Sigmoid colon (tissue), 7 donors: Measurements from ENCODE around the gene ROBO1. TPM values are rescaled to one million over a fixed set of nuclear protein-coding genes. Genes with fewer than 3 reads are reported as not detected.
"Not testable (repeated sequence)": the region's sequence is repeated elsewhere in the genome, so short reads cannot be mapped to it uniquely, and the experiment has no call there.

Source experiments
- DNase-seq: peaks from one replicate; pipeline ENCODE4 v3.0.0-alpha.2; 2019
- H3K27ac ChIP-seq, 4 donors: fragments of 200-600 bp; sonication (generic); one replicate each; pipeline ENCODE4 v1.5.1; 2016 to 2019; ENCODE audit warnings: mild to moderate bottlenecking in 1 of 4
- H3K27me3 ChIP-seq, 3 donors: fragments of 200-600 bp; sonication (generic); one replicate each; pipeline ENCODE4 v1.5.1; 2019; ENCODE audit warnings: mild to moderate bottlenecking in 1 of 3
- H3K36me3 ChIP-seq, 4 donors: fragments of 200-600 bp; sonication (generic); one replicate each; pipeline ENCODE4 v1.5.1; 2016 to 2019
- H3K4me1 ChIP-seq, 4 donors: fragments of 200-600 bp; sonication (generic); one replicate each; pipeline ENCODE4 v1.5.1; 2017 to 2019
- H3K4me3 ChIP-seq, 4 donors: fragments of 200-600 bp; sonication (generic); one replicate each; pipeline ENCODE4 v1.5.1; 2017 to 2019; ENCODE audit warnings: mild to moderate bottlenecking in 2 of 4, moderate library complexity in 1 of 4
- H3K9me3 ChIP-seq, 4 donors: fragments of 200-600 bp in 3 of 4; sonication (generic) in 3 of 4; one replicate each; pipeline versions ENCODE4 v1.5.1 to v1.6.1; 2013 to 2019
- EP300 ChIP-seq, 4 donors: sonication (generic); formaldehyde crosslinking; IDR thresholded peaks; one replicate each; pipeline ENCODE4 v1.6.1; 2017; ENCODE audit warnings: antibody characterized with exemption in 4 of 4
- POLR2A ChIP-seq, 2 donors: fragments of 450-650 bp; IDR thresholded peaks; one replicate each; pipeline ENCODE4 v1.6.1; 2016; ENCODE audit warnings: antibody characterized with exemption in 2 of 2, mild to moderate bottlenecking in 2 of 2, moderate library complexity in 2 of 2
- POLR2AphosphoS5 ChIP-seq, 4 donors: sonication (generic); formaldehyde crosslinking; IDR thresholded peaks; one replicate each; pipeline ENCODE4 v1.6.1; 2017; ENCODE audit warnings: antibody characterized with exemption in 4 of 4
- WGBS, 2 donors: extraction: QIAGEN DNeasy Blood & Tissue Kit; methylation state at CpG; one replicate each; pipeline ENCODE4 v1.1.7; 2013; 5-methylcytosine and 5-hydroxymethylcytosine counted together
- intact Hi-C: fragments of 100-400 bp; cut with DNase I; formaldehyde crosslinking; loops from one replicate; pipeline ENCODE4 v1.15.1; 2023
- polyA plus RNA-seq, 3 donors: library from polyadenylated mRNA; stranded (reverse); fragments of 200-250 nt; gene quantifications; one replicate each; pipeline ENCODE4 v1.2.3, GENCODE V29; 2013
- total RNA-seq, 4 donors: library from RNA; depleted of rRNA; stranded (reverse); fragments of >200 nt; gene quantifications; one replicate each; pipeline ENCODE4 v1.1.0, GENCODE V29; 2016
- TF ChIP-seq, protein P1 (sequence below), 4 experiments: fragments of 450-650 bp in 3 of 4; fragments of 200-600 bp in 1 of 4; IDR thresholded peaks; one replicate each; pipeline ENCODE4 v1.5.1; 2016 to 2019; ENCODE audit warnings: antibody characterized with exemption in 4 of 4, mild to moderate bottlenecking in 3 of 4, moderate library complexity in 2 of 4
- donor health status: healthy with polysubstance abuse.
- donor health status: Bipolar disorder and iron deficiency.
- donor health status: healthy.

The ROBO1 gene
- total and polyA plus RNA-seq, 7 donors: 0.69 to 45.7 (median 32.4) TPM

DNA sequence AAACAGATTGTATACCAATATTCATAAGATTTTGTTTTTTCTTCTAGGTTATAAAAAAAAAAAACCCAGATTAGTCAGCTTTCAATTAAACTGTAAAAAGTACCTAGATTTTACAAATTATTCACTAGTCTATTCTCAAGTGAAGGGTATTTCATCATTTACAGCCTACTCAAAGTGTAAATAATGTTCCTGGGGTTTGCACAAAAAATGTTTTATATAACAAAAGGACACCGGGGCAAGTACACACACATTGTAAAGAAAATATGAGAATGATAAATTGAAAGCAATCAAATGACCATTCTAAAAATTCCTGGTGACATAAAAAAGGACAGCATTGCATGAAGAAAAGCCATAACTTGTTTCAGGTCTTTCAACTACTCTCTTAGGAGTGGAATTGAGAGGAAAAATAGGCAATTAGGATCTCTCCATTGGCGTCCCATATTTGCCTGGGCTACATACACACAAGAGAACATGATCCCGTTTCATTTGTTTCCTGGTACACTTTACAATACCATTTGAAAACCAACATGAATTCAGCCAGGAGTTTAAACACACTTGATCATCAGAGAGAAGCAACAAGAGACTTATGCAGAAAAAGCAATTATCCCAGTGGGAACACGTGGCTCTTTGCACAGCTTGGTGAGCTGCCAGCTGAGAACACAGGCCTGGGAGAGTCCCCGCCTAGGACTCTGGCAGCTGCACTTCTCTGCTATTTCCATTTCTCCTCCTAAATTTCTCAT lies 1039.2 kb downstream of the ROBO1 start:
- Histone ChIP-seq H3K27me3 (no peaks in the 10 kb centered on the region), H3K27ac (no peak overlapping the region), H3K4me1 (peaks cover 0 to 26% (median 19%) of the 10 kb centered on the region in 4 donors), H3K9me3 (no peaks in the 10 kb centered on the region), H3K36me3 (no peaks in the 10 kb centered on the region), H3K4me3 (no peak overlapping the region)
- no peak for TF ChIP-seq EP300 (IDR thresholded peaks at IDR 0.05)
- TF ChIP-seq, protein P1, sequence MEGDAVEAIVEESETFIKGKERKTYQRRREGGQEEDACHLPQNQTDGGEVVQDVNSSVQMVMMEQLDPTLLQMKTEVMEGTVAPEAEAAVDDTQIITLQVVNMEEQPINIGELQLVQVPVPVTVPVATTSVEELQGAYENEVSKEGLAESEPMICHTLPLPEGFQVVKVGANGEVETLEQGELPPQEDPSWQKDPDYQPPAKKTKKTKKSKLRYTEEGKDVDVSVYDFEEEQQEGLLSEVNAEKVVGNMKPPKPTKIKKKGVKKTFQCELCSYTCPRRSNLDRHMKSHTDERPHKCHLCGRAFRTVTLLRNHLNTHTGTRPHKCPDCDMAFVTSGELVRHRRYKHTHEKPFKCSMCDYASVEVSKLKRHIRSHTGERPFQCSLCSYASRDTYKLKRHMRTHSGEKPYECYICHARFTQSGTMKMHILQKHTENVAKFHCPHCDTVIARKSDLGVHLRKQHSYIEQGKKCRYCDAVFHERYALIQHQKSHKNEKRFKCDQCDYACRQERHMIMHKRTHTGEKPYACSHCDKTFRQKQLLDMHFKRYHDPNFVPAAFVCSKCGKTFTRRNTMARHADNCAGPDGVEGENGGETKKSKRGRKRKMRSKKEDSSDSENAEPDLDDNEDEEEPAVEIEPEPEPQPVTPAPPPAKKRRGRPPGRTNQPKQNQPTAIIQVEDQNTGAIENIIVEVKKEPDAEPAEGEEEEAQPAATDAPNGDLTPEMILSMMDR (IDR thresholded peaks at IDR 0.05): no peak
- no peak for TF ChIP-seq POLR2AphosphoS5 (IDR thresholded peaks at IDR 0.05)
- no peak for TF ChIP-seq POLR2A (IDR thresholded peaks at IDR 0.05)
- 14 to 56% methylated on average over 5 of the region's 5 CpGs for WGBS, 2 donors
- DNase-seq: peak; percentile 82
- intact Hi-C loops: no loop called here

DNA sequence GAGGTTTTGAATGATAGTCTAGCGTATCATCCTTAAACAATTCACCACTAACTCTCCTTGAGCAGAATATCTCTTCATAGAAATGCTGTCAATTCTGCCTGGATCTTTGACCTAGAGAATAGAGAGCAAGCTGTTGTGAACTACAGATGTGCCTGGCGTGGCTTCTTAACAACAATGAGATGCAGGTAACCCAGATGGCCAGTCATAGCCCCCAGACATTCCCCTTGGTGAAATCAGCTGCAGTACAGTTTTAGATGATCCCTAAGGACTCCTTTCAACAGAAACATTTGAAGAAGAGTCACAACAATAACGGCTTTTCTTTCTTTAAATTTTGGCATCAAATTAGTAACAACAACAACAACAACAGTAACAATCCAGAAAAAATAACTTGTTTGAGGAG lies 1041.3 kb downstream of the ROBO1 start:
- H3K27me3 ChIP-seq: no peaks in the 10 kb centered on the region
- H3K4me1 ChIP-seq: peaks cover 0 to 33% (median 19%) of the 10 kb centered on the region in 4 donors
- TF ChIP-seq, protein P1 (IDR thresholded peaks at IDR 0.05): no peak
- TF ChIP-seq POLR2A (IDR thresholded peaks at IDR 0.05) (no peak), EP300 (IDR thresholded peaks at IDR 0.05) (no peak), POLR2AphosphoS5 (IDR thresholded peaks at IDR 0.05) (no peak)
- H3K4me3 ChIP-seq: no peak overlapping the region
- intact Hi-C loops: no loop called here
- 81 to 87% methylated on average over 3 of the region's 3 CpGs for WGBS, 2 donors
- no peaks in the 10 kb centered on the region for H3K36me3 ChIP-seq
- no peak for DNase-seq
- no peaks in the 10 kb centered on the region for H3K9me3 ChIP-seq
- H3K27ac ChIP-seq: no peak overlapping the region

DNA sequence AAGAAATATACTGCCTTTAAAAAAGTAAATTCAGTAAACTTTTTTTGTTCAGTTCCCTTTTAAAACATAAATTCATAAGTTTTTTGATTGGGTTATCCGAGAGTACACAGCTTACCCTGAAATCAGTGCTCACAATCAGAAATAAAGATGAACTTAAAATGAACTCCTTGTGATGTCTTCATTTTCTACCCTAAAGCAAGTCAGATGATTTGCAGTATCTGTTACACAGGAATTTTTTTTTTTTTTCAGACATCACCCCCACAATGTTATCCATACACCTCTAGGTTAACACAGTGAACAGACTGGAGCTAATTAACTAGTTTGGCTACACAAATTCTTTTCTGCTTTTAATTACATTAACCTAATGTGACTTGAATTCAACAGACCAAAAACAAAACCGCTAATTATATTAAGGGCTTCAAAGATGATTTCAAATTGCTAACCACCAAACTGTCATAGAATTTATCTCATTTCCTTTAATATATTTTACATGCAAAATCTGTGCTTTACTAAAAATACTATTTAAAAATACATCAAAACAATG lies 1042.0 kb downstream of the ROBO1 start:
- Histone ChIP-seq H3K36me3 (no peaks in the 10 kb centered on the region), H3K9me3 (no peaks in the 10 kb centered on the region), H3K27me3 (no peaks in the 10 kb centered on the region), H3K27ac (no peak overlapping the region), H3K4me3 (no peak overlapping the region), H3K4me1 (peaks cover 0 to 33% (median 19%) of the 10 kb centered on the region in 4 donors)
- intact Hi-C loops: no loop called here
- 90 to 92% methylated on average over 2 of the region's 2 CpGs for WGBS, 2 donors
- TF ChIP-seq EP300 (IDR thresholded peaks at IDR 0.05) (no peak), POLR2A (IDR thresholded peaks at IDR 0.05) (no peak), POLR2AphosphoS5 (IDR thresholded peaks at IDR 0.05) (no peak)
- TF ChIP-seq, protein P1 (IDR thresholded peaks at IDR 0.05): no peak
- no peak for DNase-seq

DNA sequence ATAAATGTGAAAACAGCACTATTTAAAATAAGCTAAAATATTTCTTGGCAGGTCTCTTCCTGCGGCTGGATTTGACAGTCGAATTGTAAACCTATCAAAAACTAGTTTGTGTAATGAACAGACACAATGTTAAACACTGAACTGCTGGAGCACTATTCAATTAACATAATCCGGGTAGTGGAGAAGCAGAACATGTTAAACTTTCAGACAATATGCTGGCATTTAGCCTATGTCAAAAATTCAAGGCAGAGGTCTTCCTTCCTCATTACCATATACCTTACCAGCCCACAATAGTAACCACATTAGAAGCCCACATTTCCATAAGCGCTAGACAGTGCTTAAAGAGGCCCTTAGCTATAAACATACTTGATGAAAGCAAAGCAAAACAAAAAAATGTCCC lies 1042.9 kb downstream of the ROBO1 start:
- WGBS, 2 donors: 57 to 61% methylated on average over 4 of the region's 4 CpGs
- Histone ChIP-seq H3K27ac (no peak overlapping the region), H3K27me3 (no peaks in the 10 kb centered on the region), H3K9me3 (no peaks in the 10 kb centered on the region), H3K4me3 (no peak overlapping the region), H3K36me3 (no peaks in the 10 kb centered on the region), H3K4me1 (peaks cover 0 to 33% (median 19%) of the 10 kb centered on the region in 4 donors)
- no peak for DNase-seq
- TF ChIP-seq POLR2A (IDR thresholded peaks at IDR 0.05): no peak
- TF ChIP-seq POLR2AphosphoS5 (IDR thresholded peaks at IDR 0.05): peak in 1 of 4 donors; percentile 40
- intact Hi-C loops: no loop called here

DNA sequence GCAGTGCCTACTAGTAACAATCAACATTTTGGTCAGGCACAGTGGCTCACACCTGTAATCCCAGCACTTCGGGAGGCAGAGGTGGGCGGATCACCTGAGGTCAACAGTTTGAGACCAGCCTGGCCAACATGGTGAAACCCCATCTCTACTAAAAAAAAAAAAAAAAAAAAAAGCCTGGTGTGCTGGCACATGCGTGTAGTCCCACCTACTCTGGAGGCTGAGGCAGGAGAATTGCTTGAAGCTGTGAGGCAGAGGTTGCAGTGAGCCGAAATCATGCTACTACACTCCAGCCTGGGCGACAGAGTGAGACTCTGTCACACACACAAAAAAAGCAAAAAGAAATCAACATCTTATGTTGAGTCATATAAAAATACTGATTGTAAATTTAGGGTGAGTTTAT lies 1043.4 kb downstream of the ROBO1 start:
- H3K27ac ChIP-seq, H3K36me3 ChIP-seq, H3K27me3 ChIP-seq, DNase-seq, intact Hi-C loops, H3K4me3 ChIP-seq, H3K9me3 ChIP-seq: not testable (repeated sequence)
- H3K4me1 ChIP-seq: peaks cover 0 to 32% (median 18%) of the 10 kb centered on the region in 4 donors
- 86% methylated on average over 5 of the region's 5 CpGs for WGBS, 2 donors
